ENCODE measurements around the gene ATP1A1. TPM values are rescaled to one million over a fixed set of nuclear protein-coding genes. Genes with fewer than 3 reads are reported as not detected.

Gene ATP1A1
- total RNA-seq, 1 donor from 2014 or later, result 255 TPM

DNA sequence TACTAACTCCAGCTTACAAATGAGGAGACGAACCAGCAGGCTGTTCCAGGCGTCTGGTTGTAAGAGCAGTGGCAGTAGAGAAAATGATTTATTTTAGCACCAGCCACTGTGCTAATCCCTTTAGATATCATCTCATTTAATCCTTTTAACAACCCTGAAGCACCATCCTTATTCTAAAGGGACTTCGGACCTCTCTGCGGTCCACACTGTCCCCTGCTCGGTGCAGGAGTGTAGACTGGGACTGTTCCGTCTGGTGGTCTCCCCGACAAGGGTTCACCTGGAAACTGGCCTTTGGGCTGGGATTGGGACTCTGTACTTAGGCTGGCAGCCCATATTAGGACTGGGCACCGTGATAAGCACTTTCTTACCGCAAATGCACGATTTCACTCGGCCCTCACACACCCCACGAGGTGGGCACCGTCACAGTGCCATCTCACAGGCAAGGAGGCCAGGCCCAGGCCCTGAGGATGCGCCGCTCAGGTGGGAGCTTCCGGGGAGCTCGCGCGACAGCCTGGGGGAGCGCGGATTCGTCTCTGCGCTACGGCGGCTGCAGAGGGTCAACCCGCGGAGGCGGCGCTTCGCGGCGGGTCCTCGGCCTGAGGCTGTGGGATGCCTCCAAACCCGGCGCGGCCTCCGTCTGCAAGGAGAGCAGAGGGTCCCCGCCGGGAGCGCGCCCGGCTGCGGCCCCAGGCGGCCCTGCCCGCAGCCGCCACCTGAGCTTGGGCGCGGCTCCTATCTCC lies 45.2 kb downstream of the ATP1A1 start:
- peak; percentile 91 for DNase-seq
- intact Hi-C loops (cut with DNase I), result loop anchor here (5.0 kb wide), 1 partner anchor 41 kb away; no protein-coding TSS in a partner anchor
- ATAC-seq (ENCODE audit: poor library complexity), result peak; percentile 87

DNA sequence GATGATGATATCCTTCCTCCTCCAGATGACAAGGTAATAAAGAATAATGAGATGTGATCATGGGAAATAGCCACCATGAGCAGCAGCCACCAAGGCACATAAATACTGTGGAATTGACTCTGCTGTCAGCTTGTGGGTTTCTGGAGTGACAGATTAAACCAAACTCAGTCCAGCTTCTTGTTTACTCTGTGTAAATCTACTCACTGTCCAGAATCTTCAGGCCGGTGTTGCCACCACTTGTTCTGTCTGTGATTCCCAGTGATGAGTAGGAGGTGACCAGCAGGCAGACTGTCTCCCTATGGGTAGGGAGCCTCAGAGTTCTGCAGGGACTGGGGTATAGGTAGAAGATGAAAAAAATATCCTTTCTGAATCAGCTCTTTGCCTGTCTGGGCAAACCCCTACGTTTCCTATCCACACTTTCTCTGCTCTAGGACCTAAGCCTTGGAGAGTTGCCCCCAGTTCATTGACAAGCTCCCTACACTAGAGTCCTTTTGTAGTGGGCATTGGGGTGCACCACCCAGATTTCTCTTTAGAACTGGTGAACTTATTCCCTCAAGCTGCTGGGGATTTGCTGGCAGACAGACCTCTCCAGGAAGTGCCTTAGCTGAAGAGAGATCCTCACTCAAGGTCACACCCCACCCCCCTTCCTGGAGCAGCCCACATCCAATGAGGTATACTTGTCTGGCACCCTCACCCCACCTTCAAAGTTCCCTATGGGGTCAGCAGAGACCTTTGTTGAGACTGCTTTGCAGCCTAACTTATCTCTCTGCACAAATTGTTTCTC lies 47.6 kb downstream of the ATP1A1 start:
- intact Hi-C loops (cut with DNase I), result loop anchor here (5.0 kb wide), 1 partner anchor 52 kb away; no protein-coding TSS in a partner anchor

DNA sequence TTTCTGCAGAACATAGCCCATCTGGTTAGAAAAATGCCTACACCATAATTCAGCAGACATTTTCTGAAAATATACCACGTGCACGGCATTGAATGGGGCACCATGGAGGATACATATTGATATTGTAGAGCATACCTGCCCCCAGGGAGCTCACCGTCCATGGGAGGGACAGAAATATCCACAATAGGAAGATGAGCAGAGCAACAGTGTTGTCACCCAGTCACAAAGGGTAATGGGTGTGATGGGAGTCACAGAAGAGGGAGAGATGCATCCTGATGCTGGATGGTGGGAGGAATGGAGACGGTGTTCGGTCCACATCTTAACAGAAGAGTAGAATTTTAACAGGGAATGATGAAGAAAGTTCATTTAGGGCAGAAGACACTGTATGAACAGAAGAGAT lies 51.4 kb downstream of the ATP1A1 start:
- intact Hi-C loops (cut with DNase I), result loop anchor here (5.0 kb wide), 1 partner anchor 48 kb away; no protein-coding TSS in a partner anchor
- DNase-seq (no peak), ATAC-seq (ENCODE audit: poor library complexity) (no peak)

More for the DNA sequence above, 47.6 kb downstream of the ATP1A1 start:
- ATAC-seq (ENCODE audit: poor library complexity), result no peak
- DNase-seq, result no peak

DNA sequence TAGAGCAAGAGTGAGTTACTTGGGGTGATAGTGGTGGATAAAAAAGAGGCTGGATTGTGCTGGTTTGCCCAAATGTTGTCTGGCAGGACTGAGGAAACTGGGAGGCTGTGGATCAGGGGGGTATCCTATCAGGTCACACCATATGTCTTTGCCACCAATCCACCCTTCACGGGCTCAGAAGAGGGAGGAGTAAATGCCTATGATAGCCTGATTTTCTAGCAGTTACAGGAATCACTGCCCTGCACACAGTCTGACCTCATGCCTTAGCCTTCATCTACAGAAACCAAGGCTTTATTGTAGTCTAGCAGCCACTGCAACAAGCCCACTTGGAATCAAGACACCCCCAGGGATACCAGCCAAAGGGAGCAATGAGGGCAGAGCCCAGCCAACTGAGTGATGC lies 51.8 kb downstream of the ATP1A1 start:
- DNase-seq (no peak), ATAC-seq (ENCODE audit: poor library complexity) (no peak)
- intact Hi-C loops (cut with DNase I), result loop anchor here (5.0 kb wide), 1 partner anchor 47 kb away; no protein-coding TSS in a partner anchor

DNA sequence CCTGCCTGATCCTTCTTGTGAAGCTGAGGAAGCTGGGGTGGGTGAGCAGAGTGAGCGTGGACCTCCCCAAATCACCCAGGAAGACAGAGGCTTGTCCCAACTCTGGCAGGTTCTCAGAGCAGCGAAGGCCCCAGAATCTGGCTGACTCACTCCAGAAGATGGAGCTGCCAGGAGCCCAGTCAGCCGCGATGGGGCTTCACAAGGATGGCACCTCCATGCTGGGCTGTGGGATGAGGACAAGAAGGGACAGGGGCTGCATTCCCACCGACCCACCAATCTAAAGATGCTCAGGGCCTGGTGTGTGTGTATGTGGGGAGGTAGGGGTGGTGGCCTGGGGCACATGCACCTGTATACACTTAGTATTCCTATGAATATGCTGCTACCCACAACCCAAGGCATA lies 52.9 kb downstream of the ATP1A1 start:
- intact Hi-C loops (cut with DNase I), result no loop called here
- ATAC-seq (ENCODE audit: poor library complexity), result no peak

DNA sequence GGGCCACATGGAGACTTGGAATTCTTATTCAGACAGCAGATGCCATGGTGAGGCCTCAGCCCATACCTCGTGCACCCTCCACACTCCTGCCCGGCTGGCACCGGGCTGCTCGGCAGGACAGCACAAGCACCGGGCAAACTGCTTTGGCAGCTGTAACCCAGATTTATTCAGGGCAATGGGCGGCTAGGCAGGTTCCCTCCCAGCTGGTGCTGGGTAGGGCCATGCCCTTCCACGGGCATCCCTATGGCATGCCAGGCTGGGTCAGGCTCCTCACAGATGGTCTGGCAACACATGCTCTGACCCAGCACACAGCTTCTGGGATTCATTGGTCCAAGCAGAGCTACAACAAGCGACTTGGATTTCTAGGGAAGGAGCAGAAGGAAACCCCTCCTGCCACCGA lies 53.4 kb downstream of the ATP1A1 start:
- ATAC-seq (ENCODE audit: poor library complexity) (no peak), DNase-seq (no peak)
- intact Hi-C loops (cut with DNase I), result no loop called here

More for the DNA sequence above, 52.9 kb downstream of the ATP1A1 start:
- no peak for DNase-seq

DNA sequence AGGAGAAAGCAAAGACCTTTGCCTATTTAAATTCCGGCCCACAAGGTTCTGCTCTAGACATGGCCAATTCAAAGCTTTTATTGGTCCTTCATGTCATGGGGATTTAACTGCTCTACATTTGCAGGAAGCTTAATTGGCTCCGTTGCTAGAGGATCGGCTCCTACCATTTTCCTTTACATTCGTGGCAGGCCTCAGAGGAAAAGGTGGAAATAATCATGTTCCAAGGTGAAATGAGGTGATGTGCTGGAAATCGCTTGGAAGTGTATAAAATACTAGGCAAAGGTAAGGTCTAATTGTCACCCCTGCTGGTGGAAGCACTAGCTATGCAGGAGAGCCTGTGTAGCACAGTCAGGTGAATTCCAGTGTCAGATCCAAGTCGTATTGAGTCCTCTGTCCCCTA lies 55.5 kb downstream of the ATP1A1 start:
- intact Hi-C loops (cut with DNase I), result no loop called here
- DNase-seq, result no peak
- no peak for ATAC-seq (ENCODE audit: poor library complexity)

DNA sequence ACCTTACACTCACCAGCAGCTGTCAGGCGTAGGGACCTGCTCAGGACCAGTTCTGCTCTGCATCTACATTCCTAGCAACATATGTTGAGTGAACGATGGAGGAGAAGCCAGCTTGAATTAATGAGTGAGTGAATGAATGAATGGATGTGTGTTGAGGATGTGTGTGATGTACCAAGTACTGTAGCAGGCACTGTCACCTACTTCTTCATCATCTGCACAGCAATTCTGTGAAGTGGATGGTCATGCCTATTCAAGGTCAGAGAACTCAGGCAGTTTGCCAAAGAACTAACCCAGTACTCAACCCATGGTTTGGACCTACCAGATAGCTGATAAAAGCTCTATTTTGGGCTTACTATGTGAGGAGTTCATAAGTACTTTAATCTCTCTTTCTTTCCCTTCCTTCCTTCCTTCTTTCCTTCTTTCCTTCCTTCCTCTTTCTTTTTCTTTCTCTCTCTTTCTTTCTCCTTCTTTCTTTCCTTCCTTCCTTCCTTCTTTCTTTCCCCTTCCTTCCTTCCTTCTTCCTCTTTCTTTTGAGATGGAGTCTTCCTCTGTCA lies 56.9 kb downstream of the ATP1A1 start:
- intact Hi-C loops (cut with DNase I), result no loop called here
- ATAC-seq (ENCODE audit: poor library complexity), result peak; percentile 76
- DNase-seq, result no peak

DNA sequence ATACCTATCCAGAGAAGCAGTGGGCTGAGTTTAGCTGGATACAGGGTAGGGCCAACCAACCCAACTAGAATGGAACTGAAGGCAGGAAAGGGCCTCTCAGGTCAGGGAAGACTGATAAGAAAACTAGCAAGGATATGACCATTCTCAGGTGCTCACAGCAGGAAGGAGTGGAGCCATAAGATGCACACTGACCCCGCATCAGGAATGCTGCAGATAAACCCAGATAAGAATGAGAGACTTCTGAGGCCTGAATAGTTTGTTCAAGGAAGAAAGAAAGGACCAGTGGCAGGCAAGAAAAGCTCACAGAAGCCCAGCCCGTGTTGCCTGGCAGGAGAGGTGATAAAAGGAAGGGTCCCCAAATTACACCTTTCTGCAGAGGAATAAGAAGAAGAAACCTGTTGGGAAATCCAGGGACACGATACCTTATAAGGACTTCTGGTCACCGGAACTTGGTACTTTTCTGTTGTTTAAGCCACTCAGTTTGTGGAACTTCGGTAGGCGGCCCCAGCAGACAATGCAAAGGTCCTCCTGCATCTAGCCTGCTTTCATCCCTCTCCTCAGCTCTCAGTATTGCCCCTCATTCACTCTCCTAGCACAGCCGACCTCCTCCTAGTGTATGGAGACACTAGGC lies 58.9 kb downstream of the ATP1A1 start:
- no peak for DNase-seq
- no peak for ATAC-seq (ENCODE audit: poor library complexity)
- intact Hi-C loops (cut with DNase I), result no loop called here

DNA sequence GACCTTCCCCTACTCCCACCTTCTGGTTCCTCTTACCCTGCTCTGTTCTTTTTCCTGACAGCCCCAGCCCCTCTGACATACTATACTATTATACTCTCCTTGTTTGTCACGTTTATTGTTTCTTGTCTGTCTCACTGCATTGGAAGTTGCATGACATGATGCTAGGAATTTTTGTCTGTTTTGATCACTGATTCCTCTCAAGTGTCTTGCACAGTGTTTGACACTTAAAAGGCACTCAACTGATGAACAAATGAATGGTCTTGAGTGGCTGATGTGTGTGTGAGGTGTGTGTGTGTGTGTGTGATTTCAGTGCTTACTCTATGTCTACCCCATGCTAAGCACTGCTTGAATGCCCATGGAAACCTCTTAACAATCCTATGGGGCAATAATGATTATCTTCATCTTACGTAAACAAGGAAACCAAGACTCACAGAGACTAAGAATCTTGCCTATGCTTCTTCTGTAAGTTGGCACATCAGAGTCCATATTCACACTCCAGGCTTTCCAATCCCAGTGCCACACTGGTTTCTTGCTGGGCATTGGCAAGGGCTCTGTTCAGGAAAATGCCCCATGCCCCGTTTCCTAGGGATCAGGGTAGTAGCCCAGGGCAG lies 59.7 kb downstream of the ATP1A1 start:
- DNase-seq (no peak), ATAC-seq (ENCODE audit: poor library complexity) (no peak)
- intact Hi-C loops (cut with DNase I), result no loop called here

DNA sequence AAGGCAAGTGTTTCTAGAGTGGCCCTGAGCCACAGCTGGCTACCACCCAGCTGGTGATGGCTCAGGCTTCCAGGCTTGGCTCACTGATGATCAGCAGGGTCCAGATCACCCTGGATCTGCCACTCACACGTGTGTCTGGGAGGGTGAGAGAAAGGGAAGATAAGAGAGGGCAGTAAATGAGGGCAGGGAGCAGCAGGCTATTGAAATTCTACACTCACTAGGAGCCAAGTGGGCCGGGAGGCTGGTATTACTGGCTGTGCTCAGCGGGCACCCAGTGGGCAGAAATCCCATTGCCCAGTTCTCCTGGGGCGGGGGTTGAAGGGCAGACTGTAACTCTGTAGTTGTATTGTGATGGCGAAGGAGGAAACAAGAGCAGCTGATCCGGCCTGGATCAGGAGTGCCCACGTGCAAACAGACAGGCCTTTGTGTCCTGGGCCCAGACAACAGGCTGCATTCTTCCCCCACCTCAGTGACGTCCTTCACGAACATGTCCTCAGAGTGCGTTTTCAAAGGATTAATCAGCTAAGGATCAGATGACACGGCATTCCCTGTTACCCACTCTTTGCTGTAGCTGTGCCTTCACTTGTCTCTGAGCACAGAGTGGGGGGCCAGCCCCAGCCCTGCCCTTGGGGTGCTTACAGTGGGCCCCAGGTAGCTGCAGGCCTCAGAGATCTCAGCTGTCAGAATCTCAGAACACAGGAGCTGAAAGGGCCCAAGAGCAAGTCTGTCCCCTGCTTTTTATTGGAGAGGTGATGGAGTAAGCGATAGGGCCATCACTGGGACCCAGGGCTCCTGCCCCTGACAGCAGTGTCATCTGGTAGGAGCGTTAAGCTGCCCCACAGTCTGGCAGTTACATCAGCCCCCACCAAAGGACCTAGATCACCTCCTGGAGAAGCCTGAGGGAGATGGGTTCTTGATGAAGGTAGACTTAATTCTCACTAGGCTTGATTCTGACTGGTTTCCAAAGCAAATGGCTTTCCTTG lies 60.5 kb downstream of the ATP1A1 start:
- peak; percentile 79 for DNase-seq
- peak; percentile 86 for ATAC-seq (ENCODE audit: poor library complexity)
- intact Hi-C loops (cut with DNase I), result no loop called here

DNA sequence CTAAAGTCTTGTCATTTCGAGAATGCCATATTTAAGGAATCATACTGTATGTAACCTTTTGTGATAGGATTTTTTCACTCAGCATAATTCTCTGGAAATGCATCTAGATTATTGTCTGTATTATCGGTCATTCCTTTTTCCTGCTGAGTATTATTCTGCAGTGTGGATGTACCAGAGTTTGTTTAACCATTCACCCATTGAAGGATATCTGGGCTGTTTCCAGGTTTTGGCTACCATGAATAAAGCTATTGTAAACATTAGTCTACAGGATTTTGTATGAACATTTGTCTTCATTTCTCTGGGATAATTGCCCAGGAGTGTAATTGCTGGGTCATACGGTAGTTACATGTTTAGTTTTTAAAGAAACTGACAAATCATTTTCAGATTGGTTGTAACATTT lies 61.8 kb downstream of the ATP1A1 start:
- no peak for ATAC-seq (ENCODE audit: poor library complexity)
- intact Hi-C loops (cut with DNase I), result no loop called here
- DNase-seq, result no peak

DNA sequence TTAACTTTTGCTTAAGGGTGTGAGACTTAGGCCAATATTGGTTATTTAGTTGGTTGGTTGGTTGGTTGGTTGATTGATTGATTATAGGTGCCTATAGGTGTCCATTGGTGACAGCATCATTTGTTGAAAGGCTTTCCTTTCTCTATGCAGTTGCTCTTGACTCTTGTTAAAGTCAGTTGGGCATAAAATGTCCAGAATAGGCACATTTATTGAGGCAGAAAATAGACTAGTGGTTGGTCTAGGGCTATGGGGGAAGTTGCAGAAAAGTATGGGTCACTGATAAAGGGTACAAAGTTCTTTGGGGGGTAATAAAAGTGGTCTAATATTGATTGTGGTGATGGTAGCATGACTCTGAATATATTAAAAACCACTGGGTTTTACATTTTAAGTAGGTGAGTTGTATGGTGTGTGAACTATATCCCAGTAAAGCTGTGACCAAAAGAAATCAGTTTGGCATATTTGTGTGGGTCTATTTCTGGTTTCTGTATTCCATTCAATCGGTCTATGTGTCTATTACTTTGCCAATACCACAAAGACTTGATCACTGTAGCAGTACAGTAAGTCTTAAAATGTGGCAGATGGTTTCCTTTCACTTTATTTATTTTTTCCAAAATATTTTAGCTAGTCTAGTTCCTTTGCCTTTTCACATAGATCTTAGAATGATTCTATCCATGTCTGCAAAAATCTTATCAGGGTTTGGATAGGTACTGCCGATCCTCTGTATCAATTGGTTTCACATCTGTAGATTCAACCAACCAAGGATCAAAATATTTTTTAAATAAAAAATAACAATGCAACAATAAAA lies 63.0 kb downstream of the ATP1A1 start:
- no peak for ATAC-seq (ENCODE audit: poor library complexity)
- intact Hi-C loops (cut with DNase I), result no loop called here
- DNase-seq, result no peak

DNA sequence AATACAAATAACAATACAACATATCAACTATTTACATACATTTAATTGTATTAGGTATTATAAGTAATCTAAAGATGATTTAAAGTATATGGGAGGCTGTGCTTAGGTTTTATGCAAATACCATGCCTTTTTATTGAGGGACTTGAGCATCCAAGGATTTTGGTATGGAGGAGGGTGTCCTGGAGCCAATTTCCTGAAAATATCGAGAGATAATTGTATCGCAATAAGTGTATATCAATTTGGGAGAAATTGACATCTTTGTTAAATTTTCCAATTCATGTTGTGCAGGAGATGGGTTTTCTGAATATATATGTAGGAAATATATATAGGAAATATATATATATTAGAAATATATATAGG lies 63.5 kb downstream of the ATP1A1 start:
- DNase-seq (no peak), ATAC-seq (ENCODE audit: poor library complexity) (no peak)
- intact Hi-C loops (cut with DNase I), result no loop called here

DNA sequence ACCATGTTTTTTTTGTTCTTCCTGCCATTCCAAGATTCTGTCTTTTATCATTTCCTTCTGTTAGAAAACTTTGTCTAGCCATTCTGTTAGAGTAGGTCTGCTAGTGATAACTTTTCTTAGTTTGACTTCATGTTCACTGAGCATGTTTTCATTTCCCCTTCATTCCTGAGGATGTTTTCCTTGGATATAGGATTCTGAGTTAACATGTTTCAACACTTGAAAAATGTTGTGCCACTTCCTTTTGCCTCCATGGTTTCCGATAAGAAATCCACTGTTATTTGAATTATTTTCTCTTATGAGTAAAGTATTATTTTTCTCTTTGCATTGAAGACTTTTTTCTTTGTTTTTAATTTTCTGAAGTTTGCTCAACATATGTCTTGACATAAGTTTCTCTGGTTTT lies 66.7 kb downstream of the ATP1A1 start:
- DNase-seq, result no peak
- no peak for ATAC-seq (ENCODE audit: poor library complexity)
- intact Hi-C loops (cut with DNase I), result no loop called here

DNA sequence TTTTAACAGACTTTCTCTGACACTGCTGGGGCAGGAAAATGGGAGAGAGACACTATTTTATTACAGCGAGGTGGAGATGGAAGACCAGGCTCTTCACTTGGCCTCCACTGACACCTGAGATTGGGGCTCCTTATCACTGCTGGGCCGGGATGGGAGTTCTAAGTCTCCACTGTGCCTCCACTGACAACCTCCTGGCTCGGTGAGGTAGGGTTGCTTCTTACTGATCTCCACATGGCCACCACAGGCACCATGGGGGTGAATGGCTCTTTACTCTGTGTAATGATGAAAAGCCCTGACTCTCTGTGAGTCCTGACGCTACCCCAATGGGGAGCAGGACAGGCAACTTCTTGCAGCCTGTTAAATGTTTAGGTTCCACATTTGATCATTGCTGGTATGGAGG lies 67.7 kb downstream of the ATP1A1 start:
- intact Hi-C loops (cut with DNase I), result no loop called here
- ATAC-seq (ENCODE audit: poor library complexity), result no peak

DNA sequence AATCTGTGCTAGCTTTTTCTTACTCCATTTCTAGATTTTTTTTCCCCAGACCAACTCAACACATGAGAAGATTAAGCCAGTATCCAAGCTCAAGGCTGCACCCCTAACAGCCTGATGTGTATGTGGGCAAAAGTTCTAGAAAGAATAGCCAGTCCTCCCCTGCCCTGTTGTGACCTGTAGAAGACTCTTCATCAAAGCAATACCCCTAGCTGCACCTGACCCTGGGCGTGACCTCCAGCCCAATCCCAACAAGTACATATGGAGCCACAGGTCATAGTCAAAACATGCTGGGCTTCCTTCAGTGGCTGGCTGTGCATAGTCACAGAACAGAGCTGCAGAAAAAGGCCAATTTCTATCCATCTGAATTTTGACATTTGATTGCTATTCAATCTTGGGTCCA lies 72.5 kb downstream of the ATP1A1 start:
- no peak for ATAC-seq (ENCODE audit: poor library complexity)
- intact Hi-C loops (cut with DNase I), result no loop called here
- DNase-seq, result no peak

More for the DNA sequence above, 67.7 kb downstream of the ATP1A1 start:
- DNase-seq, result no peak

Data from Right ventricle myocardium superior (tissue), 1 donor.